GM13976 (cell line): ENCODE data around the gene MYO18A.
"Not testable (repeated sequence)": the region's sequence is repeated elsewhere in the genome, so short reads cannot be mapped to it uniquely, and the experiment has no call there.

Experiments used
- DNase-seq: peaks from one replicate; pipeline ENCODE4 v3.0.0; 2012; ENCODE audit warnings: low spot score
- in situ Hi-C: fragments of 300-500 bp; cut with MboI; formaldehyde crosslinking; loops from one replicate; pipeline ENCODE4 v1.12.0; 2022; ENCODE audit warnings: low sequenced_read_pairs, mixed read lengths, inconsistent platforms; ENCODE audit not compliant: unreplicated experiment
- TF ChIP-seq, protein P1 (sequence below): IDR thresholded peaks from 2 replicates; pipeline ENCODE4 v1.5.1; 2012; ENCODE audit warnings: borderline replicate concordance, mild to moderate bottlenecking; ENCODE audit not compliant: insufficient read depth; ENCODE audit errors: extremely low read depth, missing control alignments, control extremely low read depth

Gene MYO18A

GRCh38 chr17:29180034-29180787, at the start of gene MYO18A:
Gene MYO18A (minus strand): TSS chr17:29180398. CDS start chr17:29166940, 13,458 bp downstream.
- peak; percentile 95 for DNase-seq
- TF ChIP-seq, protein P1, sequence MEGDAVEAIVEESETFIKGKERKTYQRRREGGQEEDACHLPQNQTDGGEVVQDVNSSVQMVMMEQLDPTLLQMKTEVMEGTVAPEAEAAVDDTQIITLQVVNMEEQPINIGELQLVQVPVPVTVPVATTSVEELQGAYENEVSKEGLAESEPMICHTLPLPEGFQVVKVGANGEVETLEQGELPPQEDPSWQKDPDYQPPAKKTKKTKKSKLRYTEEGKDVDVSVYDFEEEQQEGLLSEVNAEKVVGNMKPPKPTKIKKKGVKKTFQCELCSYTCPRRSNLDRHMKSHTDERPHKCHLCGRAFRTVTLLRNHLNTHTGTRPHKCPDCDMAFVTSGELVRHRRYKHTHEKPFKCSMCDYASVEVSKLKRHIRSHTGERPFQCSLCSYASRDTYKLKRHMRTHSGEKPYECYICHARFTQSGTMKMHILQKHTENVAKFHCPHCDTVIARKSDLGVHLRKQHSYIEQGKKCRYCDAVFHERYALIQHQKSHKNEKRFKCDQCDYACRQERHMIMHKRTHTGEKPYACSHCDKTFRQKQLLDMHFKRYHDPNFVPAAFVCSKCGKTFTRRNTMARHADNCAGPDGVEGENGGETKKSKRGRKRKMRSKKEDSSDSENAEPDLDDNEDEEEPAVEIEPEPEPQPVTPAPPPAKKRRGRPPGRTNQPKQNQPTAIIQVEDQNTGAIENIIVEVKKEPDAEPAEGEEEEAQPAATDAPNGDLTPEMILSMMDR: peak; percentile 90
- in situ Hi-C loops: no loop called here

DNA sequence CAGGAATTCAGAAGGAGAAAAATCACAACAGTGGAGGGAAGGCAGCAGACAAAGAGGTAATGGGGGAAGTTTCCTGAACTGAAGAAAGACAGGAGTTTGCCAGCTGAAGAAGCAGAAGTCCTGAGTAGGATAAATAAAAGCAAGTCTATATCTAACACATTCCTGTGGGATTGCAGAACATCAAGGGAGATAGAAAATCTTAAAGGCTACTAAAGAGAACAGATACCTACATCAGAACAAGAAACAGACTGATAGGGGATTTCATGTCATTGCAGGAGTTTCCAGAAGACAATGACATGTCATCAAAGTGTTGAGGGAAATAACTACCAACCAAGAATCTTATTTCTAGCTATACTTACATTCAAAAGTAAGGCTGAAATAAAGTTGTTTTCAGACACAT, 45.2 kb upstream of the MYO18A start:
- in situ Hi-C loops: no loop called here
- peak; percentile 58 for DNase-seq
- TF ChIP-seq, protein P1: no peak

- DNase-seq, in situ Hi-C loops: not testable (repeated sequence)
These were observed 41.1 kb upstream of the MYO18A start for GRCh38 chr17:29221338-29221737.

DNA sequence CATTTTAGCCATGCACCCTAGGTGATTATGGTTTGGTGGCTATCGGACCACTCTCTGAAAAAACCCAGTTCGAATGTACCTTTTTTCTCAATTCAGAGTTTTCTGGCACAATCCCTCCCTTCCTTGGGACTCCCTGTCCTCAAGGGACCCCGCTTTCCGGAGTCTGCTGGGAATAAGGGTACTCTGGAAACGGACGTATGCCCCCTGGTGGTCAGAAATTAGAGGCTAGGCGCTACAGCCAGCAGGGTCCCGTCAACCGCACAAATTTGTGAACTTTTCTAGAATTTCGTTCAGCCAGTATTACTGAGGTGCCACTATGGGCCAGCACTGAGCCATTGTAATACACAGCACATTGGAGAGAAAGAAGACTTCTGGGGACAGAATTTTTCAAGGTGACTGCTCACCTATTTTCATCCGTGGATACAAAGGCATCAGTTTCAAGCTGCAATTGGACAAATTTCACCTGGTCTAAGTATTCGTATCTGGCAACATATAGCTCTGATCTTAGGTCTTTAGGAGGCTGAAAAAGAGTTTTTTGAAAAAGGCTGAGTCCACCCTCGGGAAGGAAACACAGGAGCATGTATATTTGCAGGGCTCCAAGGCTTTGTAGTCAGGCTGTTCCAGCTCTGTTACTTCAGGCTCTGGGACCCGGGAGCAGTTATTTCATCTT, 39.3 kb upstream of the MYO18A start:
- in situ Hi-C loops: no loop called here
- peak; percentile 83 for DNase-seq
- TF ChIP-seq, protein P1: peak; percentile 81

GRCh38 chr17:29216856-29217255, 36.7 kb upstream of the MYO18A start:
- DNase-seq: no peak
- TF ChIP-seq, protein P1: no peak
- in situ Hi-C loops: no loop called here

DNA sequence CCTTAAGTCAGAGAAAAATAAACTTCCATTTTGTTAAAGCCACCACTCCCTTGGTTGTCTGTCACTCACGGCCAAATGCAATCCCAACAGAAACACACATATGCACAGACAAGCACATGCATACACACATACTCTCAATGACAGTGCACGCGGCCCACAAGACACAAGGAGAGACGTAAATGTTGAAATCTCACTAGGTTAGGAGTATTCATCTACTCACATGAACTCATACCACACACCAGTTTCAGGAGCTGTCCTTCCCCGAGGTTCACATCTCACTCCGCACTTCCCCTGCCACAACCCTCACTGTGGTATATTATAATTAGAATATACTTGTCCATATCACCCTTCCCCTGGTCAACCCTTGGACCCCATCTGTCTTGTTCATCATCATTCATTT, 36.0 kb upstream of the MYO18A start:
- TF ChIP-seq, protein P1: no peak
- DNase-seq: no peak
- in situ Hi-C loops: no loop called here

DNA sequence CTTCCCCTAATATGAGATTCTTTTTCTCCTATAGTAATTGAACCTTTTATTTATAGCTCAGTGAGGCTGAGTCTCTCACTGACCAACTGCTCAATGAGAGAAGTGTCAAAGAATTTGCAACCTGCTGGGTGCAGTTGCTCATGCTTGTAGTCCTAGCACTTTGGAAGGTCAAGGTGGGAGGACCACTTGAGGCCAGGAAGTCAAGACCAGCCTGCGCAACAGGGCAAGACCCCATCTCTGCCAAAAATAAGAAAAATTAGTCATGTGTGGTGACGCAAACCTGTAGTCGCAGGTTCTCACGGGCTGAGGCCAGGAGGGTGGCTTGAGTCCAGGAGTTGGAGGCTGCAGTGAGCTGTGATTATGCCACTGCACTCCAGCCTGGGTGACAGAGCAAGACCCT, 35.5 kb upstream of the MYO18A start:
- TF ChIP-seq, protein P1: no peak
- no peak for DNase-seq
- in situ Hi-C loops: no loop called here
